OCI-LY7 (cell line): ENCODE measurements around the gene C1orf216. TPM values are rescaled to one million over a fixed set of nuclear protein-coding genes. Genes with fewer than 3 reads are reported as not detected.
"Not testable (repeated sequence)": the region's sequence is repeated elsewhere in the genome, so short reads cannot be mapped to it uniquely, and the experiment has no call there.

Source experiments
- BruUV-seq: library from RNA; stranded (reverse); fragments of 400-500 nt; replicated peaks from 2 replicates; lab custom pipeline; 2021; lab: Mats Ljungman, UMichigan
- CTCF ChIA-PET: fragments of 300-600 bp; sonication (Branson Sonifier 250); formaldehyde crosslinking; loops from one replicate; lab custom pipeline; 2022; ENCODE audit warnings: antibody characterized with exemption; ENCODE audit not compliant: unreplicated experiment; lab: Charles Lee
- POLR2A ChIA-PET: fragments of 300-600 bp; sonication (Branson Sonifier 250); formaldehyde crosslinking; loops from one replicate; lab custom pipeline; 2022; ENCODE audit warnings: antibody characterized with exemption; lab: Charles Lee
- DNase-seq: peaks from one replicate; pipeline ENCODE4 v3.0.0-alpha.2; 2015; ENCODE audit warnings: low spot score
- H2AFZ ChIP-seq: fragments of 200-600 bp; sonication (generic), shearing (Covaris generic); 2 replicates; pipeline ENCODE4 v1.6.1; 2014; ENCODE audit warnings: mild to moderate bottlenecking, antibody characterized with exemption, low read length, moderate library complexity
- H3K27ac ChIP-seq: fragments of 200-600 bp; sonication (generic); 2 replicates; pipeline ENCODE4 v1.5.1; 2014; ENCODE audit warnings: mixed run types, low read depth, mild to moderate bottlenecking, moderate library complexity, low read length, inconsistent platforms; ENCODE audit not compliant: poor library complexity, severe bottlenecking
- H3K36me3 ChIP-seq: fragments of 200-600 bp; sonication (generic); 2 replicates; pipeline ENCODE4 v1.6.1; 2014; ENCODE audit warnings: mild to moderate bottlenecking, antibody characterized with exemption, low read length, moderate library complexity, mixed read lengths; ENCODE audit not compliant: insufficient read depth
- H3K4me1 ChIP-seq: fragments of 200-600 bp; sonication (generic); 2 replicates; pipeline ENCODE4 v1.5.1; 2014; ENCODE audit warnings: mild to moderate bottlenecking, low read length; ENCODE audit not compliant: insufficient read depth, poor library complexity, severe bottlenecking
- H3K4me2 ChIP-seq: fragments of 200-600 bp; sonication (generic); 2 replicates; pipeline ENCODE4 v1.6.1; 2014; ENCODE audit warnings: mild to moderate bottlenecking, low read length
- H3K4me3 ChIP-seq: fragments of 200-600 bp; sonication (generic); 2 replicates; pipeline ENCODE4 v1.5.1; 2014; ENCODE audit warnings: mild to moderate bottlenecking, low read depth, low read length; ENCODE audit not compliant: poor library complexity, severe bottlenecking
- H3K79me2 ChIP-seq: fragments of 200-600 bp; sonication (generic); 2 replicates; pipeline ENCODE4 v1.6.1; 2016; ENCODE audit warnings: low read depth, mild to moderate bottlenecking, low read length, moderate library complexity, mixed read lengths; ENCODE audit not compliant: insufficient read depth
- H3K9me2 ChIP-seq: fragments of 200-600 bp; sonication (generic); 2 replicates; pipeline ENCODE4 v1.6.1; 2016; ENCODE audit warnings: mild to moderate bottlenecking, low read length, mixed read lengths; ENCODE audit not compliant: insufficient read depth
- H3K9me3 ChIP-seq: fragments of 200-600 bp; sonication (generic); 2 replicates; pipeline ENCODE4 v1.6.1; 2014; ENCODE audit warnings: mild to moderate bottlenecking, mixed run types, low read length, mixed read lengths
- H4K20me1 ChIP-seq: fragments of 200-600 bp; sonication (generic); 2 replicates; pipeline ENCODE4 v1.6.1; 2014; ENCODE audit warnings: mild to moderate bottlenecking, antibody characterized with exemption, low read length, moderate library complexity, mixed read lengths; ENCODE audit not compliant: insufficient read depth
- CTCF ChIP-seq: fragments of 200-600 bp; sonication (generic); conservative IDR thresholded peaks from 2 replicates; pipeline ENCODE4 v1.5.1; 2014; ENCODE audit warnings: mild to moderate bottlenecking, antibody characterized with exemption, low read length, moderate library complexity, mixed read lengths
- EZH2phosphoT487 ChIP-seq: fragments of 200-600 bp; sonication (generic); IDR thresholded peaks from 2 replicates; pipeline ENCODE4 v1.6.1; 2018; ENCODE audit warnings: low read depth, borderline replicate concordance, mild to moderate bottlenecking, mixed run types, antibody characterized with exemption, low read length, moderate library complexity, mixed read lengths
- intact Hi-C: fragments of 100-400 bp; cut with micrococcal nuclease; formaldehyde crosslinking; loops from one replicate; pipeline ENCODE4 v1.10.0; 2022; ENCODE audit not compliant: unreplicated experiment
- total RNA-seq, 2 experiments: library from RNA; depleted of rRNA in 1 of 2; stranded (reverse); fragments of >200 nt in 1 of 2; shearing (Covaris generic) in 1 of 2; gene quantifications; 2 replicates each; pipeline ENCODE4 v1.2.3, GENCODE V29; 2014 to 2022

The C1orf216 gene
- total RNA-seq, 2 experiments from 2014 or later = 8.8 to 15.3 TPM

- no peaks in the 10 kb centered on the region for H3K36me3 ChIP-seq
- POLR2A ChIA-PET = no interaction called here
- H4K20me1 ChIP-seq = no peaks in the 10 kb centered on the region
- H3K79me2 ChIP-seq = no peaks in the 10 kb centered on the region
- no peak overlapping the region for H3K27ac ChIP-seq
- no TSS peak for BruUV-seq
- H3K4me1 ChIP-seq = no peaks in the 10 kb centered on the region
- H3K4me3 ChIP-seq = no peak overlapping the region
- no peak for TF ChIP-seq CTCF
- TF ChIP-seq EZH2phosphoT487 = no peak
- no peak overlapping the region for H3K4me2 ChIP-seq
- intact Hi-C loops = no loop called here
- no peaks in the 10 kb centered on the region for H3K9me2 ChIP-seq
- no peak for DNase-seq
- H2AFZ ChIP-seq = no peak overlapping the region
- H3K9me3 ChIP-seq = no peaks in the 10 kb centered on the region
- CTCF ChIA-PET = no interaction called here
Observed at GRCh38 chr1:35692317-35692716, 26.4 kb downstream of the C1orf216 start.

- Histone ChIP-seq H3K27ac (no peak overlapping the region), H3K79me2 (no peaks in the 10 kb centered on the region), H4K20me1 (no peaks in the 10 kb centered on the region), H3K4me1 (no peaks in the 10 kb centered on the region), H3K36me3 (no peaks in the 10 kb centered on the region), H3K9me3 (no peaks in the 10 kb centered on the region), H2AFZ (no peak overlapping the region), H3K4me2 (no peak overlapping the region), H3K4me3 (no peak overlapping the region), H3K9me2 (no peaks in the 10 kb centered on the region)
- BruUV-seq = no TSS peak
- no peak for DNase-seq
- ChIA-PET POLR2A (no interaction called here), CTCF (no interaction called here)
- TF ChIP-seq EZH2phosphoT487 (no peak), CTCF (no peak)
- intact Hi-C loops = no loop called here
Observed at GRCh38 chr1:35691571-35692220, 27.0 kb downstream of the C1orf216 start.

GRCh38 chr1:35691080-35691479, 27.6 kb downstream of the C1orf216 start:
- H3K79me2 ChIP-seq = no peaks in the 10 kb centered on the region
- H3K4me3 ChIP-seq = no peak overlapping the region
- no peak overlapping the region for H3K4me2 ChIP-seq
- H3K4me1 ChIP-seq = no peaks in the 10 kb centered on the region
- intact Hi-C loops = no loop called here
- no peak for DNase-seq
- no peaks in the 10 kb centered on the region for H3K9me2 ChIP-seq
- no TSS peak for BruUV-seq
- TF ChIP-seq CTCF (no peak), EZH2phosphoT487 (no peak)
- no peak overlapping the region for H3K27ac ChIP-seq
- H4K20me1 ChIP-seq = no peaks in the 10 kb centered on the region
- no peaks in the 10 kb centered on the region for H3K9me3 ChIP-seq
- no peaks in the 10 kb centered on the region for H3K36me3 ChIP-seq
- POLR2A ChIA-PET = no interaction called here
- CTCF ChIA-PET = no interaction called here
- no peak overlapping the region for H2AFZ ChIP-seq

- H3K79me2 ChIP-seq, H2AFZ ChIP-seq, H3K4me3 ChIP-seq, DNase-seq, BruUV-seq, H3K27ac ChIP-seq, H3K4me2 ChIP-seq, H3K36me3 ChIP-seq, CTCF ChIA-PET, H3K9me3 ChIP-seq, H3K9me2 ChIP-seq, H3K4me1 ChIP-seq, H4K20me1 ChIP-seq, intact Hi-C loops: not testable (repeated sequence)
- POLR2A ChIA-PET = interaction anchor here (0.6 kb wide), 1 partner anchor 1974 kb away, joined by 3 read pairs; no protein-coding TSS in a partner anchor
Observed at GRCh38 chr1:35690103-35690502, 28.6 kb downstream of the C1orf216 start.
